HTERT RPE-1 (cell line): Measurements from ENCODE around the gene ZFP62.
"Not testable (repeated sequence)": the region's sequence is repeated elsewhere in the genome, so short reads cannot be mapped to it uniquely, and the experiment has no call there.

ENCODE experiments used
- in situ Hi-C: fragments of 300-500 bp; cut with MboI; formaldehyde crosslinking; loops from 4 replicates; pipeline ENCODE4 v1.14.3; 2020; ENCODE audit warnings: low sequenced_read_pairs

ZFP62 gene

GRCh38 chr5:180860887-180861822, at the start of gene ZFP62:
ZFP62 (minus strand) TSS chr5:180861276; CDS start chr5:180861219, 57 bp downstream.
- in situ Hi-C loops, result no loop called here

GRCh38 chr5:180910735-180911134, 49.7 kb upstream of the ZFP62 start:
- in situ Hi-C loops, result no loop called here

DNA sequence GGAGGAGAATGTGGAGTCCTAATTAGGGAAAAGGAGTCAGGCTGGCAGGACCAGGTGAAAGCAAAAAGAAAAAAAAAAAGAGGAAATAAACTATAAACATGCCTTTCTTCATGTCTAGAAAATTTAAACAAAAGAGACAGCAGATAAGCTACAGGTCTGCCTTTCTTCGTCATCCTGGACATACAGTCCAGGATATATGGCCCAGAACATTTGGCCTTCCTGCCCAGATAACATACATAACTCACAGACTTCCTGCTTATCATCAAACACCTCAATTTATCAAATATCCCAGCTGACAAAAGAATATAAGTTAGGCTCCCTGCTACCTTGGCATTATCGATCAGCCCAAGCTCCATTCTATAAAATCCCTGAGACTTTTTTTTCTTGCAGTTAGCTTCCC, 49.1 kb upstream of the ZFP62 start:
- in situ Hi-C loops, result no loop called here

GRCh38 chr5:180909782-180910181, 48.7 kb upstream of the ZFP62 start:
- in situ Hi-C loops, result no loop called here

- in situ Hi-C loops, result no loop called here
Observed at GRCh38 chr5:180908998-180909731, 48.1 kb upstream of the ZFP62 start.

GRCh38 chr5:180908400-180908799, 47.3 kb upstream of the ZFP62 start:
- in situ Hi-C loops, result no loop called here

DNA sequence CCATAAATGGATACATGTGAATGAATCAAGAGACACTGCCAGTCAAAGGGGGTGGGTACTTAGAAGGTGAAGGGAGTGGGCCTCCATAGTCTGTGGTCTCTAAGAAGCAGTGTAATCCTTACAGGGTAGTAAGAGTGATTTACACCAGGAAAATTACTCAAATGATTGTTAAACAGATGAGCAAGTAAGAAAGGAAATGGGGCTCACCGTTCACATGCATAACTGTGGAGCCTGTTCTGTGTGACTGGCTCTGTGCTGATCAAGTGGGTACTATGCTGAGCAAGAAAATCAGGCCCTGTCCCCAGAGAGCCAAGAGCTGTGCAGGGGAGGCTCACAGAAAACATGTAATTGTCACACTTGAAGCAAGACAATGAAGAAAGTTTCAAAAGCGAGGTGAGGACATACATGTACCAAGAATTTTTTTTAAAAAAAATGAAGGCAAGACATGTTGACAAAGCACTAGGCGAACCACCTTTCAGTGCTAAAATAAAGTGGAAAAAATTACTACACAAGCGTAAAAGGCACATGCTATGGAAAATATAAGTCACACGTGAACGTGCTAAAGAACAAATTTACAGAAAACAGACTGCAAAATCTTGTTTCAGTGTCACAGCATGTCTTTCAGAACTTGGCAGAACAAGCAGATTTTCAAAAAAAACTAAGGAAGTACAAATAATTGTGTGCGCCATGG, 40.4 kb upstream of the ZFP62 start:
- in situ Hi-C loops, result no loop called here

DNA sequence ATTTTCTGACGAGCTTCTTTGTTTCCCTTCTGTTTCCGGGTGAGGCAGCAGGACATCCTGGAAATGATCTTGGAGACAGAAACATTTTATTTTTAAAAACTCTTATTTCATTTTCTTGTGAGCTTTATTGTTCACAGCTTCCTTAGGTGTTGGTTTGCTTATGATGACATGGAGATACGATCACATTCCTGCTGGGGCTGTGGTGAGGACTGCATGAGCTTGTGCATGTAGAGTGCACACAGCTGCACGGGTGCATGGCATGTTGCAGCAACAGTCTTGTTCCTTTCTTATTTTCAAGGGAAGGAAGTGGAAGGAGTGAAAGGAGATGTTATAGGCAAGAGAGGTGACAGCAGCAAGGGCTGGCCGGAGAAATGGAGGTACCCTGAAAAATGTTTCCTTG, 39.1 kb upstream of the ZFP62 start:
- in situ Hi-C loops, result no loop called here

- in situ Hi-C loops, result no loop called here
Observed at GRCh38 chr5:180898621-180899246, 37.7 kb upstream of the ZFP62 start, which contains the start of gene BTNL8. BTNL8 (plus strand) TSS chr5:180899159; CDS start chr5:180899311, 152 bp downstream.

- in situ Hi-C loops, result not testable (repeated sequence)
Observed at GRCh38 chr5:180895330-180895729, 34.3 kb upstream of the ZFP62 start.

DNA sequence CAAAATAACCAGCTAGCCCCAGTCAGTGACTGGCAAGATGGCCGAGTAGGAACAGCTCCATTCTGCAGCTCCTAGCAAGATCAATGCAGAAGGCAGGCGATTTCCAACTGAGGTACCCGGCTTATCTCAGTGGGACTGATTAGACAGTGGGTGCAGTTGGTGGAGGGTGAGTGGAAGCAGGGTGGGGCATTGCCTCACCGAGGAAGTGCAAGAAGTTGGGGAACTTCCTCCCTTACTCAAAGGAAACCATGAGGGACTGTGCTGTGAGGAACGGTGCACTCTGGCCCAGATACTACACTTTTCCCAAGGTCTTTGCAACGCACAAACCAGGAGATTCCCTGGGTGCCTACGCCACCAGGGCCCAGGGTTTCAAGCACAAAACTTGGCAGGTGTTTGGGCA, 28.3 kb upstream of the ZFP62 start:
- in situ Hi-C loops, result no loop called here

DNA sequence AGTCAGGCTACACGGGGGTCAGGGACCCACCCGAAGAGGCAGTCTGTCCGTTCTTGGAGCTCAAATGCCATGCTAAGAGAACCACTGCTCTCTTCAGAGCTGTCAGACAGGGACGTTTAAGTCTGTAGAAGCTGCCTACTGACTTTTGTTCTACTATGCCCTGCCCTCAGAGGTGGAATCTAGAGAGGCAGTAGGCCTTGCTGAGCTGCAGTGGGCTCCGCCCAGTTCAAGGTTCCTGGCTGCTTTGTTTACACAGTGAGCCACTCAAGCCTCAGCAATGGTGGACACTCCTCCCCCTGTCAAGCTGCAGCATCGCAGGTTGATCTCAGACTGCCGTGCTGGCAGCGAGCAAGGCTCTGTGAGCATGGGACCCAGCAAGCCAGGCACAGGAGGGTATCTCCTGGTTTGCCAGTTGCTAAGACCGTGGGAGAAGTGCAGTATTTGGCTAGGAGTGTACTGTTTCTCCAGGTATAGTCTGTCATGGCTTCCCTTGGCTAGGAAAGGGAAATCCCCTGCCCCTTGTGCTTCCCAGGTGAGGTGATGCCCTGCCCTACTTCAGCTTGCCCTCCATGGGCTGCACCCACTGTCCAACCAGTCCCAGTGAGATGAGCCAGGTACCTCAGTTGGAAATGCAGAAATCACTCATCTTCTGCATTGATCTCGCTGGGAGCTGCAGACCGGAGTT, 24.9 kb upstream of the ZFP62 start:
- in situ Hi-C loops, result not testable (repeated sequence)

GRCh38 chr5:180875860-180876426, 14.9 kb upstream of the ZFP62 start:
- in situ Hi-C loops, result no loop called here

DNA sequence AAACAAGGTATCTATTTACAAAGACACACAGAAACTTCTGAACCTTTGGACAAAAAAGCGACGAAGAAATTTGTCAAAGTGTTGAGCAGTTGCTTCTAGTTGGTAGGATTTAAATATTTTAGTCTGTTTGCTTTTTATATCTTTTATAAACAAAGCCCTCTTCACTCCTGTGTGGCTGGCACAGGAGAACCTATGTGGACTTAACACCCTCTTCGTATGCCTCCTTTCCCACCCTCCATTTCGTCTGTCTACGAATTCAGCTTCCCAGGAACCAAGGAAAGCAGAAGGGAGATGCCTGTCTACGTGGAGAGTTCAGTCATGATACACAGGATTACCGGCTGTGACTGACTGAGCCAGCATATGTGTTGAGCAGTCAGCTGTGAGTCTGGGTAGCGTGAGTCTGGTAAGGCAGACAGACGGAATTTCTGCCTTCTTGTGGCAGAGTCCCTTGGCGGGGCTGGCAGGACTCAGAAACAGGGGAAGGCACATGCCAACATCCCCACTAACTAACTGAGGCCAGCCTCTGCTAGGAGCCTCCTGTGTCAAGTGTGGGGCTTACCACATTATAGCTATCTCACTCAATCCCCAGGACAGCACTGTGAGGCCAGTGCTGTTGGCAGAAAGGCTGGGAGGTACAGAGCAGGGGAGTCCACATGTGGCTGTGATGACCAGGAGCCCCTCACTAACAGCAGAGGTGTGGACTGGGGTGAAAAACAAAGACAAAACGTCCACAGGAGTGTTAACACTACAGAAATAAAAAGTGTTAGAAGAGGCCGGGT, 13.9 kb upstream of the ZFP62 start:
- in situ Hi-C loops, result no loop called here

DNA sequence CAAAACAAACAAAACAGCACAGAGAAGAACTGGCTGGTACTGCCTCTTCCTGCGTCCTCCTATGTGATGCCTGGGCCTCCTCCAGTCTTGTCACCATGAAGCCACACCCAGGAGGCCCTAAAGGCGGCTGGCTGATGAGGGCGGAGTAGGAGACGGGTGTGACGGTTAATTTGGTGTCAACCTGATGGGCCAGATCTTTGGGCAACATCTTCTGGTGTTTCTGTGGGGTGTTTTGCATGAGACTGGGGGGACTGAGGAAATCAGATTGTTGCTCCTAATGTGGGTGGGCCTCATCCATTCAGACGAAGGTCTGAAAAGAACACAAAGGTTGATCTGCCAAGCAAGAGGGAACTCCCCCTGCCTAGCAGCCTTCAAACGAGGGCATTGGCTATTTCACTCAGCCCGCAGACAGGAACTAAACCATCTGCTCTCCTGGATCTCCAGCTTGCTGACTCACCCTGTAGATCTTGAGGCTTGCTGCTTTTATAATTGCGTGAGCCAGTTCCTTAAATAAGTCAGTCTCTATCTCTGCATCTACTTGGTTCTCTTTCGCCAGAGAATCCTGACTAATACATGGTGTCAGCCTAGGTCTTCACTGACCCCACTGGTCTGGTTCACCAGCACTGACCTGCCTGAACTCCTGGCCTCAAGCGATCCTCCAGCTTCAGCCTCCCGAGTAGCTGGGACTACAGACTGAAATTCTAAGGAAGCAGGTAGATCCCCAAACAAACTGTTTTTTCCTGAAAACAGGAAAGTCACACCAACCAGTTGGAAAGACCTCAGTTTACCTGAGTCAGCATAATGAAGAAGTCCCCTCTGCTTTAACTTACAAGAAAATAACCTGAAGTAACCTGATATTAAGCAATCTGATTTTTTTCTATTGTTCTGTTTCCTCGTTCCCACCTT, 12.8 kb upstream of the ZFP62 start:
- in situ Hi-C loops, result no loop called here

DNA sequence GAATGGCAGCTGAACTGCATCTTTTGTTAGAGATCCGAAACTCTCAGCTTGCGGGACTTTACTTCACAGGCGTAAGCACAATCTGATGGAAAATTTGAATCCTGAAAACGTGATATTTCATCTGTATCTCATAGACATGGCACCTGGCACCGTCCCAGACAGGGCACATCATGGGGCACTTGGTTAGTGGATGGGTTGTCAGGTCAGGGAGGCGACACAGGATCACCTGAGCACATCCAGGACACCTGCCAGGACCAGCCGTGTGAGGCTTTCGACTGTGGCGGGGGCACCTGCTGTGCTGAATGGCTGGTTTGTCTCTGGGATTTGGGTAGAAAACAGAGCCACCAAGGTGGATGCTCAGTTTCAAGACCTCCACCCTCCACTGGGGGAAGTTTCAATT, 11.3 kb upstream of the ZFP62 start:
- in situ Hi-C loops, result no loop called here

GRCh38 chr5:180870276-180871068, 9.4 kb upstream of the ZFP62 start:
- in situ Hi-C loops, result no loop called here
